ENCODE data around the gene CABLES1.
"Not testable (repeated sequence)": the region's sequence is repeated elsewhere in the genome, so short reads cannot be mapped to it uniquely, and the experiment has no call there.

Gene CABLES1

DNA sequence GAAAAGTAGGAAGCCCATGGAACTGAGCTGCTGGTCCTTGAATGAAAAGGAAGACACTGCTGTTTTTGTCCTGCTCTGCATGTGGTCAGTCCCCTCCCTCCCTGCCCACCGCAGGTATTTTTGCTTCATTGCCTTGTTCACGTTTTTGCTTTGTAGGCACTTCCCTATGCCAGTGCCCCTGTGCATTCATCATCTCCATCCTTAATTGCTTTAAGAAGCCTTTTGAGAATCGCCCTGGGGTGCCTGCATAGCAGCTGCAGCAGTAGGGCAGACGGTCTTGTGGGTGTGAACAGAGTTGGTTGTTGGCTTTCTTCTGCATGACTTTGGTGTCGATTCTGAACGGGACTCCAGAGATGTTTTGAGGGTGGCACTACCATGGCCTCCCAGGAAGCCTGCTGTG is 97.0 kb downstream of the CABLES1 start:
- no peak overlapping the region for H3K9ac ChIP-seq (ENCODE audit: low read depth, low read length)
- H3K4me1 ChIP-seq (ENCODE audit: insufficient read depth, low read length), result peaks cover 2% of the 10 kb centered on the region; the same call in 1 of the 2 replicates
- H3K36me3 ChIP-seq (ENCODE audit: insufficient read depth, low read length), result peaks cover 8% of the 10 kb centered on the region
- no peaks in the 10 kb centered on the region for H3K9me3 ChIP-seq (ENCODE audit: control insufficient read depth, insufficient read depth, low read length)

- Histone ChIP-seq H3K9me3 (ENCODE audit: control insufficient read depth, insufficient read depth, low read length) (no peaks in the 10 kb centered on the region), H3K36me3 (ENCODE audit: insufficient read depth, low read length) (peaks cover 10% of the 10 kb centered on the region), H3K9ac (ENCODE audit: low read depth, low read length) (no peak overlapping the region), H3K4me1 (ENCODE audit: insufficient read depth, low read length) (peaks cover 21% of the 10 kb centered on the region)
Observed at GRCh38 chr18:23234619-23235018, 99.3 kb downstream of the CABLES1 start.

GRCh38 chr18:23235336-23235735 is 100.1 kb downstream of the CABLES1 start:
- H3K4me1 ChIP-seq (ENCODE audit: insufficient read depth, low read length), result peaks cover 24% of the 10 kb centered on the region
- peaks cover 10% of the 10 kb centered on the region for H3K36me3 ChIP-seq (ENCODE audit: insufficient read depth, low read length)
- no peaks in the 10 kb centered on the region for H3K9me3 ChIP-seq (ENCODE audit: control insufficient read depth, insufficient read depth, low read length)
- no peak overlapping the region for H3K9ac ChIP-seq (ENCODE audit: low read depth, low read length)

DNA sequence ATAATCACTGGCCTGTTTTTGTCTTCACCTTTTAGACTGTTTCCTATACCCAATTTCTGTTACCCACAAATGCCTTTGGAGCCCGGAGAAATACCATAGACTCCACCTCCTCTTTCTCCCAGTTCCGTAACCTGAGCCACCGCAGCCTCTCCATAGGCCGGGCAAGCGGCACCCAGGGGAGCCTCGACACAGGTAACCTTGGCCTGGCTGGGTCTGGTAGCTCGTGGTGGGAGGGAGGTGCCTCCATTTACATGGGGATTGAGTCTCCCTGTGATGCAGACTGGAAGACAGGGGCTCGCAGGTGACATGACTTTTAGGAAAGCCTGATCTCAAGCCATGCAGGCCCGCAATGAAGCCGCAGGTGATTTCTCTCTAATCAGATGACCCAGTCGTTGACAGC is 100.6 kb downstream of the CABLES1 start:
- Histone ChIP-seq H3K36me3 (ENCODE audit: insufficient read depth, low read length) (peaks cover 10% of the 10 kb centered on the region), H3K4me1 (ENCODE audit: insufficient read depth, low read length) (peaks cover 29% of the 10 kb centered on the region), H3K9me3 (ENCODE audit: control insufficient read depth, insufficient read depth, low read length) (no peaks in the 10 kb centered on the region), H3K9ac (ENCODE audit: low read depth, low read length) (no peak overlapping the region)

- Histone ChIP-seq H3K9ac (ENCODE audit: low read depth, low read length) (no peak overlapping the region), H3K9me3 (ENCODE audit: control insufficient read depth, insufficient read depth, low read length) (no peaks in the 10 kb centered on the region), H3K36me3 (ENCODE audit: insufficient read depth, low read length) (peaks cover 10% of the 10 kb centered on the region), H3K4me1 (ENCODE audit: insufficient read depth, low read length) (peaks cover 29% of the 10 kb centered on the region)
Observed at GRCh38 chr18:23236876-23237468, 101.7 kb downstream of the CABLES1 start.

- no peaks in the 10 kb centered on the region for H3K9me3 ChIP-seq (ENCODE audit: control insufficient read depth, insufficient read depth, low read length)
- no peak overlapping the region for H3K9ac ChIP-seq (ENCODE audit: low read depth, low read length)
- H3K4me1 ChIP-seq (ENCODE audit: insufficient read depth, low read length), result peaks cover 29% of the 10 kb centered on the region
- peaks cover 10% of the 10 kb centered on the region for H3K36me3 ChIP-seq (ENCODE audit: insufficient read depth, low read length)
Observed at GRCh38 chr18:23237524-23238151, 102.4 kb downstream of the CABLES1 start.

DNA sequence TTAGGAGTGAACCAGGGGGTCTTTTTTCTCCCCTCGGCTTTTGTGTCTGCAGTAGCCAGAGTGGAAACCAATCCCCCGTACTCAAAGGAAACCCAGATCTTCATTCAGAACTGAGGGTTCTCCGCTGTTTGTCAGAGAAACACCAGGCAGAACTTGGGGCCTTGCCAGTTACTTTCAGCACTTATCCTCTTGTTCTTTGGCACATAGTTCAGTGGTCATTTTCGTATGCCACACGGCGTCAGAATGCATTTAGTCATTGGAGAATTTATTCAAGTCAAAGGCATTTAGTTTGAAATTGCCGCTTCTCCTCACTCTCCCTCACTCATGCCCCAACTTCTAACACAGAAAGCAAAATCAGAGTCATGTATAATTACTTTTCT is 102.9 kb downstream of the CABLES1 start:
- Histone ChIP-seq H3K4me1 (ENCODE audit: insufficient read depth, low read length) (peaks cover 31% of the 10 kb centered on the region), H3K36me3 (ENCODE audit: insufficient read depth, low read length) (peaks cover 10% of the 10 kb centered on the region), H3K9ac (ENCODE audit: low read depth, low read length) (no peak overlapping the region), H3K9me3 (ENCODE audit: control insufficient read depth, insufficient read depth, low read length) (no peaks in the 10 kb centered on the region)

GRCh38 chr18:23238651-23239349 is 103.5 kb downstream of the CABLES1 start:
- no peaks in the 10 kb centered on the region for H3K9me3 ChIP-seq (ENCODE audit: control insufficient read depth, insufficient read depth, low read length)
- peaks cover 35% of the 10 kb centered on the region for H3K4me1 ChIP-seq (ENCODE audit: insufficient read depth, low read length)
- peaks cover 10% of the 10 kb centered on the region for H3K36me3 ChIP-seq (ENCODE audit: insufficient read depth, low read length)
- no peak overlapping the region for H3K9ac ChIP-seq (ENCODE audit: low read depth, low read length)

GRCh38 chr18:23239350-23239692 is 104.0 kb downstream of the CABLES1 start:
- H3K36me3 ChIP-seq (ENCODE audit: insufficient read depth, low read length), result peaks cover 10% of the 10 kb centered on the region
- H3K9me3 ChIP-seq (ENCODE audit: control insufficient read depth, insufficient read depth, low read length), result no peaks in the 10 kb centered on the region
- peaks cover 38% of the 10 kb centered on the region for H3K4me1 ChIP-seq (ENCODE audit: insufficient read depth, low read length)
- no peak overlapping the region for H3K9ac ChIP-seq (ENCODE audit: low read depth, low read length)

DNA sequence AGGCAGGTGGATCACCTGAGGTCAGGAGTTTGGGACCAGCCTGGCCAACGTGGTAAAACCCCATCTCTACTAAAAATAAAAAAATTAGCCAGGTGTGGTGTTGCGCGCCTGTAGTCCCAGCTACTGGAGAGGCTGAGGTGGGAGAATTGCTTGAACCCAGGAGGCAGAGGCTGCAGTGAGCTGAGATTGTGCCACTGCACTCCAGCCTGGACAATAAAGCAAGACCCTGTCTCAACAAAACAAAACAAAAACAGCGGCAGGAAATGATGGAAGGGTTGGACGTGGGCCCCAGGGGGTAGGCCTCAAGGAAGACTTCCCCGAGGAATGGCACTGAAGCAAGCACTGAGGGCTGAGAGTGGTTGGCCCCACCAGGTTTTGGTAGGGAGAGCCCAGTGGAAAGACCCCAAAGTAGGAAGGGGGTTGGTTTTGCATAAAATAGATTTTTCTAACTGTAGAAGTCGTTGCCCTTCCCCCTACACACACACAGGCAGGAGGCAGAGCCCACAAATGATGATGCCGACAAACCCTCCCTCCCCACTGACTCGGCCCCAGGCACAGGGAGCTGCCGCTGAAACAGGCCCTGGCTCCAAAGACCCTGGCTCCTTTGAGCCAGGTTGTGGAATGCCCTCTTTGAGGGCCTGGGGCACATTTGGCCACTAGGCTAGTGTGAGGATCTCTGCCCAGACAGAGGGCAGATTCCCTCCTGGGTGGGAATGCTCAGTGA is 104.8 kb downstream of the CABLES1 start:
- Histone ChIP-seq H3K9me3 (ENCODE audit: control insufficient read depth, insufficient read depth, low read length) (no peaks in the 10 kb centered on the region), H3K9ac (ENCODE audit: low read depth, low read length) (no peak overlapping the region), H3K36me3 (ENCODE audit: insufficient read depth, low read length) (peaks cover 13% of the 10 kb centered on the region), H3K4me1 (ENCODE audit: insufficient read depth, low read length) (peaks cover 38% of the 10 kb centered on the region)

DNA sequence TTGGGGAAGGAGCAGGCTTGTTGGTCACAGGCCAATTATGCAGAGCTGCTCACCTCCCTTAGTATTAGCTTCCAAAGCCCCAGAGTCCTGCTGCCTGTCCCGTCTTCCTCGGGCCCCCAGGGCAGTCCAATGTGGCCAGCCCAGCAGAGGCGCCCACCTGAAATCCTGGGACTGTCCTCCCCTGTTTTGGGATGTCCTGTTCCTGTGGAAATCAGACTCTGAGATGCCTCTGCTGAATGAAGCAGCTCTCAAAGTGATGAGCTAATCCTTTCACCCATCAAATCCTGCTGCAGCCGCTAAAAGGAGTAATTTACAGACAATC is 105.3 kb downstream of the CABLES1 start:
- peaks cover 38% of the 10 kb centered on the region for H3K4me1 ChIP-seq (ENCODE audit: insufficient read depth, low read length)

DNA sequence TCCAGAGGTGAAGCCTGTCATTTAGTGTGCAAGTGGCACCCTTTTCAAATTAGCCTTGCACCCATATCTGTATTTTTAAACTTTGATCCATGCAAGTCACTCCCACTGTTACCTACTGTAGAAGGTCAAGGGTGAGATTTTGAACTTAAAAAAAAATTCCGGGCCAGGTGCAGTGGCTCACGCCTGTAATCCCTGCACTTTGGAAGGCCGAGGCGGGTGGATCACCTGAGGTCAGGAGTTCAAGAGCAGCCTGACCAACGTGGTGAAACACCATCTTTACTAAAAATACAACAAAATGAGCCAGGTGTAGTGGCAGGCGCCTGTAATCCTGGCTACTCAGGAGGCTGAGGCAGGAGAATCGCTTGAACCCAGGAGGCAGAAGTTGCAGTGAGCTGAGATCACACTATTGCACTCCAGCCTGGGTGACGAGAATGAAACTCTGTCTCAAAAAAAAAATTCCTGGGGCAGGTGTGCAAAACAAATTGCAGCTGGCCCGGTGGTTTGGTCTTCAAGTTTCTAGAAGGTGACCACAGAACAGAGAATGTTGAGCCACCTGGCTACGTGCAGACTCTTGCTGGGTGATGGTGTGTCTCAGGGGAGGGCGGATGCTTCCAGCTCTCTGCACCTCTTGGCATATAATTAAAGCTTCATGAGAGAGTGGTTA is 106.7 kb downstream of the CABLES1 start:
- not testable (repeated sequence) for H3K9ac ChIP-seq (ENCODE audit: low read depth, low read length); H3K36me3 ChIP-seq (ENCODE audit: insufficient read depth, low read length); H3K9me3 ChIP-seq (ENCODE audit: control insufficient read depth, insufficient read depth, low read length)
- H3K4me1 ChIP-seq (ENCODE audit: insufficient read depth, low read length), result peaks cover 38% of the 10 kb centered on the region

More for the DNA sequence above, 105.3 kb downstream of the CABLES1 start:
- Histone ChIP-seq H3K36me3 (ENCODE audit: insufficient read depth, low read length) (peaks cover 13% of the 10 kb centered on the region), H3K9me3 (ENCODE audit: control insufficient read depth, insufficient read depth, low read length) (no peaks in the 10 kb centered on the region), H3K9ac (ENCODE audit: low read depth, low read length) (no peak overlapping the region)

DNA sequence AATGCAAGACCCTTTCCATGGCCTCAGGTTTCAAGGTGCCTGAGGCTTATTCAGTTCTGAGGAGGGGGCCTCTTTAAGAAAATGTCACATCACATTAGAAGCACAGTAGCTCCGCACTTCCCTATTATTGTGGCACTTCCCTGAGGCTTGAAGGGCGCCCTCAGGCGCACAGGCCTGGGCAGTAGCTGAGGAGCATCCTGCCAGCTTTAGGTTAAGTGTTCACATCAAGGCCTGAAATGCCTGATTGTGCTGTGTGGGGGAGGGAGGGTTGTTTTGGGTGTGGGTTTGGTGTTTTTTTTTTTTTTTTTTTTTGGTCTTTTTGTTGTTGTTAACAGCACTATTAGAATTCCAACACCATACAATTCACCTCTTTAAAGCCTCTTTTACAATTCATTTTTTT is 107.9 kb downstream of the CABLES1 start:
- Histone ChIP-seq H3K36me3 (ENCODE audit: insufficient read depth, low read length) (peaks cover 3% of the 10 kb centered on the region), H3K9ac (ENCODE audit: low read depth, low read length) (no peak overlapping the region), H3K9me3 (ENCODE audit: control insufficient read depth, insufficient read depth, low read length) (no peaks in the 10 kb centered on the region), H3K4me1 (ENCODE audit: insufficient read depth, low read length) (peaks cover 28% of the 10 kb centered on the region)

DNA sequence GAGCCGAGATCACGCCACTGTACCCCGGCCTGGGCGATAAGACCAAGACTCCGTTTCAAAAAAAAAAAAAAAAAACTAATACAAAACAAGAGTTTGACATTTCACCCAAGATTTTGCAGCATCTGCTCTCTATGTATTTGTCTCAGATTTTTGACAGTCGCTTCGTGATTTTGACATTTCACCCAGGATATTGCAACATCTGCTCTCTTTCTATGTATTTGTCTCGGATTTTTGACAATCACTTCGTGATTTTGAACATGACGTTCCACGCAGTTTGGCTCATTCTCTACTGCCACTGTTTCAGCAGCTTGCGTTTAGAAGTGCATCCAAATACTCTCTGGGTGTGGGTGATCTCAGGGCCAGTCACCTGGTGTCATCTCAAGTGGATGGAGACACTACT is 108.5 kb downstream of the CABLES1 start:
- Histone ChIP-seq H3K4me1 (ENCODE audit: insufficient read depth, low read length) (peaks cover 22% of the 10 kb centered on the region), H3K9ac (ENCODE audit: low read depth, low read length) (no peak overlapping the region), H3K9me3 (ENCODE audit: control insufficient read depth, insufficient read depth, low read length) (no peaks in the 10 kb centered on the region), H3K36me3 (ENCODE audit: insufficient read depth, low read length) (peaks cover 3% of the 10 kb centered on the region)
